WI38 (cell line): ENCODE data around the gene TCERG1L.
"Not testable (repeated sequence)": the region's sequence is repeated elsewhere in the genome, so short reads cannot be mapped to it uniquely, and the experiment has no call there.

Experiments used
- H3K4me3 ChIP-seq: 2 replicates; pipeline ENCODE4 v1.5.1; 2011; ENCODE audit warnings: low read depth, mild to moderate bottlenecking, control low read depth, low read length
- TF ChIP-seq, protein P1 (sequence below): IDR thresholded peaks from 2 replicates; pipeline ENCODE4 v1.5.1; 2012; ENCODE audit warnings: low read depth, mild to moderate bottlenecking, control low read depth, low read length

Gene TCERG1L

DNA sequence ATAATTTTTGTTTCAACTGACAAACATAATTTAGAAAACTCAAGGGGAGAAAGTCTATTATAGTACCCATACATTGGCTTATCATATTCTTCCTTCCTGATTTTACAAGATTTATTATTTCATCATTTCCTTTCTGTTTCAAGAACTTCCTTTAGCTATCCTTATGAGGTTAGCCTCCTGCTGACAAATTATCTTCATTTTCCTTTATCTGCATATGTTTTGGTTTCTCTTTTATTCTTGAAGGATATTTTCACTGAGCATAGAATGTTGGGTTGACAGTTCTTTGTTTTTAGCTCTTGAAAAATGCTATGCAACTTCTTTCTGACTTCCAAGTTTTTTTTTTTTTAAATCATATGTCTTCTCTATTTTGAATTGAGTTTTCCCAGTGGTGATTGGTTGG is 21.3 kb upstream of the TCERG1L start:
- TF ChIP-seq, protein P1, sequence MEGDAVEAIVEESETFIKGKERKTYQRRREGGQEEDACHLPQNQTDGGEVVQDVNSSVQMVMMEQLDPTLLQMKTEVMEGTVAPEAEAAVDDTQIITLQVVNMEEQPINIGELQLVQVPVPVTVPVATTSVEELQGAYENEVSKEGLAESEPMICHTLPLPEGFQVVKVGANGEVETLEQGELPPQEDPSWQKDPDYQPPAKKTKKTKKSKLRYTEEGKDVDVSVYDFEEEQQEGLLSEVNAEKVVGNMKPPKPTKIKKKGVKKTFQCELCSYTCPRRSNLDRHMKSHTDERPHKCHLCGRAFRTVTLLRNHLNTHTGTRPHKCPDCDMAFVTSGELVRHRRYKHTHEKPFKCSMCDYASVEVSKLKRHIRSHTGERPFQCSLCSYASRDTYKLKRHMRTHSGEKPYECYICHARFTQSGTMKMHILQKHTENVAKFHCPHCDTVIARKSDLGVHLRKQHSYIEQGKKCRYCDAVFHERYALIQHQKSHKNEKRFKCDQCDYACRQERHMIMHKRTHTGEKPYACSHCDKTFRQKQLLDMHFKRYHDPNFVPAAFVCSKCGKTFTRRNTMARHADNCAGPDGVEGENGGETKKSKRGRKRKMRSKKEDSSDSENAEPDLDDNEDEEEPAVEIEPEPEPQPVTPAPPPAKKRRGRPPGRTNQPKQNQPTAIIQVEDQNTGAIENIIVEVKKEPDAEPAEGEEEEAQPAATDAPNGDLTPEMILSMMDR: no peak
- H3K4me3 ChIP-seq: no peak overlapping the region

GRCh38 chr10:131323880-131324279 is 12.4 kb upstream of the TCERG1L start:
- H3K4me3 ChIP-seq: no peak overlapping the region
- TF ChIP-seq, protein P1: no peak

- TF ChIP-seq, protein P1: no peak
- no peak overlapping the region for H3K4me3 ChIP-seq
Observed at GRCh38 chr10:131323025-131323424, 11.5 kb upstream of the TCERG1L start.

- H3K4me3 ChIP-seq: not testable (repeated sequence)
Observed at GRCh38 chr10:131322575-131322974, 11.1 kb upstream of the TCERG1L start.

GRCh38 chr10:131320860-131321604 is 9.5 kb upstream of the TCERG1L start:
- H3K4me3 ChIP-seq: no peak overlapping the region
- TF ChIP-seq, protein P1: no peak

- TF ChIP-seq, protein P1: no peak
- H3K4me3 ChIP-seq: no peak overlapping the region
Observed at GRCh38 chr10:131318814-131319213, 7.3 kb upstream of the TCERG1L start.

GRCh38 chr10:131318291-131318690 is 6.8 kb upstream of the TCERG1L start:
- TF ChIP-seq, protein P1: no peak
- H3K4me3 ChIP-seq: no peak overlapping the region
